CD4-positive, alpha-beta T cell treated with Interleukin-10 for 1 hour (primary cell): ENCODE data around the gene MMS22L.

ENCODE experiments used
- DNase-seq: peaks from one replicate; pipeline ENCODE4 v3.0.0-alpha.2; 2020

Gene MMS22L, protein sequence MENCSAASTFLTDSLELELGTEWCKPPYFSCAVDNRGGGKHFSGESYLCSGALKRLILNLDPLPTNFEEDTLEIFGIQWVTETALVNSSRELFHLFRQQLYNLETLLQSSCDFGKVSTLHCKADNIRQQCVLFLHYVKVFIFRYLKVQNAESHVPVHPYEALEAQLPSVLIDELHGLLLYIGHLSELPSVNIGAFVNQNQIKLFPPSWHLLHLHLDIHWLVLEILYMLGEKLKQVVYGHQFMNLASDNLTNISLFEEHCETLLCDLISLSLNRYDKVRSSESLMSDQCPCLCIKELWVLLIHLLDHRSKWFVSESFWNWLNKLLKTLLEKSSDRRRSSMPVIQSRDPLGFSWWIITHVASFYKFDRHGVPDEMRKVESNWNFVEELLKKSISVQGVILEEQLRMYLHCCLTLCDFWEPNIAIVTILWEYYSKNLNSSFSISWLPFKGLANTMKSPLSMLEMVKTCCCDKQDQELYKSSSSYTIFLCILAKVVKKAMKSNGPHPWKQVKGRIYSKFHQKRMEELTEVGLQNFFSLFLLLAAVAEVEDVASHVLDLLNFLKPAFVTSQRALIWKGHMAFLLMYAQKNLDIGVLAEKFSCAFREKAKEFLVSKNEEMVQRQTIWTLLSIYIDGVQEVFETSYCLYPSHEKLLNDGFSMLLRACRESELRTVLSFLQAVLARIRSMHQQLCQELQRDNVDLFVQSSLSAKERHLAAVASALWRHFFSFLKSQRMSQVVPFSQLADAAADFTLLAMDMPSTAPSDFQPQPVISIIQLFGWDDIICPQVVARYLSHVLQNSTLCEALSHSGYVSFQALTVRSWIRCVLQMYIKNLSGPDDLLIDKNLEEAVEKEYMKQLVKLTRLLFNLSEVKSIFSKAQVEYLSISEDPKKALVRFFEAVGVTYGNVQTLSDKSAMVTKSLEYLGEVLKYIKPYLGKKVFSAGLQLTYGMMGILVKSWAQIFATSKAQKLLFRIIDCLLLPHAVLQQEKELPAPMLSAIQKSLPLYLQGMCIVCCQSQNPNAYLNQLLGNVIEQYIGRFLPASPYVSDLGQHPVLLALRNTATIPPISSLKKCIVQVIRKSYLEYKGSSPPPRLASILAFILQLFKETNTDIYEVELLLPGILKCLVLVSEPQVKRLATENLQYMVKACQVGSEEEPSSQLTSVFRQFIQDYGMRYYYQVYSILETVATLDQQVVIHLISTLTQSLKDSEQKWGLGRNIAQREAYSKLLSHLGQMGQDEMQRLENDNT

DNA sequence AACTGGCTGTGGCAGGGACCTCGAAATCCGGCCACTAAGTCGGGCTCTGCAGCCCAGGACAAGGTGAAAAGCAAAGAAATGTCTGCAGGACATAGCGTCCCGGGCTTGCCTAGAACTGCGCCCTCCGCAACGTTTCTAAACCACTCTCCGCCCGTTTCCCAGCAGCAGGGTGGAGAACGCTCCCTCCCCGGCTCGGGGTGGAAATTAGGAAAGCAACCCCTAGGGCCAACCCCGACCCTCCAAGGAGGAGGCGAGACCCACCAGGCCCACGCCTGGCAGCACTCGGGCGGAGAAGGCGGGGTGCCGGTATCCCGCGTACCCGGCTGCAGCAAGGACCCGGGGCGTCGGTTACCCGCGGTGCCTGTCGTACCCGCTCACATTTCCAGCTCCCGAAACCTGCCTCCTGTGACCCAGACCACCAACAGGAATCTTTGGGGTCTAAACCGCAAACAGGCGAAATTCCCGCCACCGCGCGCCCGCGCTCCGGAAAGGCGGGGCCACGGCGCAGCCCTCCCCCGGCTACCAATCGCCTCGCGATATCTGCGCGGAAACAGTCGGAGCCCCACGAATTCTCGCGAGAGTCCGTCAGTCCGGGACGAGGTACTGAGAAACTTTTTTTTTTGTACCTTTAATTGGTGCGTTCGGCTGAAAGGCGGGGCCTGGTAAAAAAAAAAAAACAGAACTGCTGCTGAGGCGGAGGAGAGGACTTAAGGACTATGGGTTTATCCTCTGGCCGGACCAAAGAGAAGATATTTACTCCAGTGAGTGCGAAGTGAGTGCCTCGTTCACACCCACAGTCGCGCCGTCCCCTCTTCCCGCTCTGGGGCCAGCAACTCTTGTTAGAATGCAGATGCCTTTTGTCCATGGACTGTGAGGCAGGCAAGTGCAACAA is at the start of gene MMS22L:
Gene MMS22L (minus strand): TSS at position 491 of the 892 bp plus-strand sequence. CDS start 739 bp downstream, outside the sequence.
- DNase-seq, result peak; percentile 94

DNA sequence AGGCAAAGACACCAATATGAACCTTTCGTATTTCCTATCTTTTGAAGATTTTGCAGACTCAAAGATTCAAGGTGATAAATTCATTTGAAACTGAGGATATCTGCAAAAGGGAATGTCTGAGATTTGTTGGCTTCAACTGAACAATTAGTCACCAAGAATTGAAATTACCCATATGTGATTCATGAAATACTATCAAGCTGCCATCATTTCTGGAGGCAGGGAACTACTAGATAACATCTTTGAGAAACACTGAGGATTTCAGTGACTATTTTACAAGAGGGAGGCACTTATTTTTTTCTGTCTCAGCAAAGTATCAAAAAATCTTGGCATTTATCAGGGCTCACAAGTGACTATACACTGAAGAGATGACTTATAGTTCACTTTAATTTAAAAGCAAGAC is 39.8 kb upstream of the MMS22L start:
- DNase-seq, result no peak

DNA sequence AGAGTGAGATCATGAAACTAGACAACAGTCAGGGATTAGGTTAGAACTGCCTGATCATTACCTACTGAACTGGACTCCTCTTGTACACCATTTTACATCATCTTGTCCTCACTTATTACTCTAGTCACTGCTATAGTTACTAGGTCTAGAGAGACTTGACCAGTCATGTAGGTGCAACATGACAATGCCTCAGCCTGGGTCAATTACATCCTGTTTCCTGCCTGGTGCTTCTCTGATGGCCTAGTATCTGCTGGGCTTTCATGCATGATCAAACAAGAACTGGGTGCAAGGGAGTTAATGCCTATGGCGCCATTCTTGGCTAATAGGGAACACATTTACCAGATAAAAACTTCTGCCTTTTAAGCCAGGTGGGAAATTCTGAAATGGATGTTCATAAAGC is 39.2 kb upstream of the MMS22L start:
- no peak for DNase-seq

DNA sequence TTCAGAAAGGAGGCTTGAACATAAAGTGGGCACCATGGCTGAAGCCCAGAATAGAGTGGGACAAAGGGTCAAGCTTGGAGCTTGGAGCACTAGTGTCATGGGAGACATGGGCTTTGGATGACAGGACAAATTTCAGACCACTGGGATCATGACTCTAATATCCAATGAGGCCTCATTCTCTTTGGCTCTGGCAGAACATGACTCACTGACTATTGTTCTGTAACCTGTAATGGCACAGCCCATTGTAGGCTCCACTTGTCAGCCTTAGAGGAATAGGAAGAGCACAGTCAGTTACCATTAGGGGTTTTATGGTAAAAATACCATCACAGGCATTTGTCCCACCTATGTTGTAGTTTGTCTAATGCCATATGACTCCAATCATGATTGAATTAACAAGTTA is 34.0 kb upstream of the MMS22L start:
- no peak for DNase-seq

DNA sequence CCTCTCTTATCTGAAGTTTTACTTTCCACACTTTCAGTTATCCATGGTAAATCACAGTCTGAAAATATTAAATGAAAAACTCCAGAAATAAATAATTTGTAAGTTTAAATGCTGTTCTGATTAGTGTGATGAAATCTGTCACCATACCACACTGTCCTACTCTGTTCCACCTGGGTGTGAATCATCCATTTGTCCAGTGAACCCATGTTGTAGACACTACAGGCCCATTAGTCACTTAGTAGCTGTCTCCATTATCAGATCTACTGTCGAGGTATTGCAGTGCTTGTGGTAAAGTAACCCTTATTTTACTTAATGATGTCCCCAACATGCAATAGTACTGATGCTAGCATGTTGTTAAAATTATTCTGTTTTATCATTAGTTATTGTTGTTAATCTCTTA is 29.2 kb upstream of the MMS22L start:
- no peak for DNase-seq

DNA sequence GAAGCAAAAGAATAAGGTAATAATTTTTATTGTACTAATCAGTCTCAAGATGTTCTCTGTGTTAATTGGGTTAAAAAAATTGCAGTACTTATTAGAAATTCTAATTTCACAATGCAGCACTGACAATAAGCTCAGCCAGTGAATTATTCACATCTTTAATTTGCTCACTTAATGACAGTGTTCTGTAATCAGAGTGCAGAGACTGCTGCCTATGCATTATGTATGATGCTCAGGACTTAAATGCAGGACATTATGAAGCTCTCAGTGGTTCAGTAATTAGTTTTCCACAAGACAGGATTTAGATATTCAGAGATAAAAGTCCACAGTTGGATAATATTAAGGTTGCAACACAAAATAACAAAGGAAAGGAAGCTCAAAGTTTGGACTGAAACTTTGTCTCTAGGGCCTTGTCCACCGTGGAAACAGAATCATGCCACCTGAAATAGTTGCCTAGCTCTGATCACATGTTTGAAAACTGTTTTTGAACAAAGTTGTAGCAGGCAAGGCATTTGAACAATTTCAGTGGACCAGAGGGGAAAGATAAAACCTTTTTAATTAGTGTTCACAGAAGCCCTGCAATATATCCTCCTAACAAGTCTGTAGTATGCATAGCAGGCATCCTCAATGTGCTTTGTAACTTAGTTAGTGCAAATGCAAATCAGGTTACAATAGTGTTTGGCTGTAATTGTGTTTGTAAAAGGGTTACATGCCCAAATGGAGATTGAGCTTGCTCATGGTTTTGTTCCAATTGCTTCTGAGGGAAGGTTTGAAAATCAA is 23.7 kb upstream of the MMS22L start:
- no peak for DNase-seq

DNA sequence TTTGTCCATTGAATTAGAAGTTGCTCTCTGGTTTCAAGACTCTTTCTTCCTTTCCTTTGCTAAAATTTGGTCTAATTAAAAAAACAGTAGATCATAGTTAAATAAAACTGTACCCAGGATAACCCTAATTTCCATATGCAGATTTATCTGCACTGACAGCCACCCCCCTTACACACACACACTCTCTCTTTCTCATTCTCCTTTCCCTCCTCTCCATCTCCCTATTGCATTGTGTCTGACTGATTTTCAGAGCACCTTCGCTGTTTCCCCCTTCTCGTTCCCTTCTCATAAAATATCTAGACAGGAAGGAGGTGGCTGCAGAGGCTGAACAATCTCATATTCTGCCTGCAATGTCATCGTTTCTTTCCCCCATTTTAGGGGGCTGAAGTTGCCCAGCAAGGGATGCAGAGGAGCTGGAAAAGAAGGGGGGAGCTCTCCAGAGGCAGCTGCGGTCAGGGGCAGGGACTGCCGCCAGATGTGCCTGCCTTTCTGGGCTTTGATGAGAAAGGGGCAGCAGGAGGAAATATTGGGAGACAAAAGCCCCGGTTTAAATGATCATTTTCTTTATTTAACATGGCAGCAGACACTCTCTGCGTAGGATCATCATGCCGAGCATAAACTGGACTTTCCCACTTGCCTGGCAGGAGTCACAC is 22.5 kb upstream of the MMS22L start:
- DNase-seq, result no peak

DNA sequence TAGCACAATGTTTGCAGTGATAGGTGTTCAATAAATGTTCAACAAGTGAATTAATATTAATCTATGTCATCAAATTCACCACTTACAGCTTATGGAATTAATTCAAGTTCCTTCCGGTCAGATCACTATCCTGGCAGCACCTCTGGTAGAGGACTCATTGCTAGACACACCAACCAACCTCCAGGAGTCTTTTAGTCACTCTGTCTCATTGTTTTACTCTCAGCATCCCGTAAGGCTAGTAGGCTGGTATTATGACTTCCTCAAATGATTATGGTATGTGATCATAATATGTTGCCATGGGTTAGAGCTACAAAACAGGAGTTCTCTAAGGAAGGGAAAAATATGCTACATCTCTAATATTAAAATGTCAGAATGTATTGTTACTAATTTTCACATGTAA is 21.7 kb upstream of the MMS22L start:
- no peak for DNase-seq

DNA sequence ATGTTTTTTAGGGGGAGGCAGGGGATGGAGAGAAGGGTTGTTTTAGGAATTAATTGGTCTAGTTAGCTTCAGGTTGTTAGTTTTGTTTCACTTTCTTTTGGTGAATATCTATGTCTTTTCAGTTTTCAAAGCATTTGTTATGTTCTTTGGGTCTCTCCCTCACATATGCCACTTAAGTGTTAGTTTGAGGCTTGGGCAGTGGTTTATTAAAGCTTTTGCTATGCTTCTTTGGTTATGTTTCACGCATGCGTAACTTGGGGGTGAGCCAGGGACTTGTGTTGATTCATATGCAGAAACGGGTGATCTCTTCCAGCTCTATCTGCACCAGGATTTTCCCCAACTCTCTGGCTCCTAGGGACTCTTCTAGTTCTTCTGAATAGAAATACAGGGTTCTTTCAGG is 11.4 kb upstream of the MMS22L start:
- peak; percentile 3 for DNase-seq

DNA sequence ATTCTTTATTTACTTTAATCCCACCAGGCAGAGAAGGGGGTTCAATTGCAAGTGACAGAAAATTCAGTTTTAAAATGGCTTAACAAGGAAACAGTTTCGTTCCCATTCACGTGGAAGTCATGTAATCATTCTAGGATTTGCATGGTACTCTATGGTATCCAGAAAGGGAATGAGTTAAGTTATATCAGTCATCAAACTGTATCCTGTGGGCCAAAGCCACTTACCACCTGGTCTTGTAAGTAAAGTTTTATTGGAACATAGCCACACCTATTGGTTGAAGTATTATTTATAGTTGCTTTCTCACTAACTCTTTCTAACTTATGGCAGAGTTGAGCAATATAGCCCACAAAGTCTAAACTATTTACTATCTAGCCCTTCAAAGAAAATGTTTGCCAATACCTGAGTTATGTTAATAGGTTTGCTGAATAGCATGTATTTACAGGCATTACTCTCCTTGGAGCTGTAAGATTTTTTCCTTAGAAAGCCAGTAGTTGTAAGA is 10.2 kb upstream of the MMS22L start:
- DNase-seq, result no peak

DNA sequence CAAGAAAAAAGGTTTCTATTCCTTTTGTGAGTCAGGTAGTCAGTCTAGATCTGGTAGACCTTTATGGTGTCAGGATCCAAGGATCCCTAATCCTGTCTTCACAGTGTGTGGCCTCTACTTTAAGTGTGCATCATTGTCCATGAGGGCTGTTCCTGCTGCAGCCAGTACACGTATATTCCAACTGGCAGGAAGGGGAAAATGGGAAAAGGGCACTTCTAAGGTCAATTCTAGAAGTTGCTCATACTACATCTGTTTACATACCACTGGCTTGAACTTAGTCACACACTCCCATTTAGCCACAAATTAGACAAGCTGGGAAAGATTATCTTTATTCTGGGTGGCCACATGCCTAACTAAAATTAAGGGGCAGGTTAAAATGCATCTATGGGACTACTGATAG is 9.7 kb upstream of the MMS22L start:
- no peak for DNase-seq

DNA sequence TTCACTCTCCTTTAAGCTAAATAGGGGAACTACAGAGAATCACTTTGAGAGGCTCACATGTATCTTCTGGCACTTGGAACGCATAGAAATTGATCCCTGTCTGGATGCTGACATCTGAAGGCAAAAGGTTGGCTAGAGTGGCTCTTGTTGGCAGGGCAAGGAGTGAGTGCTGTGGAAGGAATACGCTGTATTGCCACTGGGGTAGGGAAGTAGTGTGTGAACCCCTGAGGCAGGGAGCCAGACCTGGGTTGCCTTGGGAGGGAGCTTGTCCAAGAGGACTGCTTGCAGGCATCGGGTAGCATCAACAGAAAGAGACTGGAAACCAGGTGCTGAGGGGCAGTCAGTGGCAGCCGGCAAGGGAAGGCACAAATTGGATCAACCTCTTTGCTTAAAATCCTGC is 8.9 kb upstream of the MMS22L start:
- no peak for DNase-seq

DNA sequence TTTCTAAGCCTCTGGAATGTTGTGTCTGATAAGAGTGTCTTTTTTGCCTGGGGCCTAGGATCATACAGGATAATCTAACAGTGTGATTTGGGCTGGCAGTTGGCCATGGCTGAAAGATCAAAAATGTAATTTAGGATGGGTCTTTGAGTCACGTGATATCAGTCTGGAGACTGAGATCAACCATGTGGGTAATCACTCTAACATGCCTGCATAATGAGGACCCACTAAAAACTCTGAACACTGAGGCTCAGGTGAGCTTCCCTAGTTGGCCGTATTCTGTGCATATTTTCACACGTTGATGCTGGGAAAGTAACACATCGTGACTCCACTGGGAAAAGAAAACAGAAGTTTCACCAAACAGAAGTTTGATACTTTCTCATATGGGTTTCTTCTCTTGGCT is 6.3 kb upstream of the MMS22L start:
- DNase-seq, result no peak

DNA sequence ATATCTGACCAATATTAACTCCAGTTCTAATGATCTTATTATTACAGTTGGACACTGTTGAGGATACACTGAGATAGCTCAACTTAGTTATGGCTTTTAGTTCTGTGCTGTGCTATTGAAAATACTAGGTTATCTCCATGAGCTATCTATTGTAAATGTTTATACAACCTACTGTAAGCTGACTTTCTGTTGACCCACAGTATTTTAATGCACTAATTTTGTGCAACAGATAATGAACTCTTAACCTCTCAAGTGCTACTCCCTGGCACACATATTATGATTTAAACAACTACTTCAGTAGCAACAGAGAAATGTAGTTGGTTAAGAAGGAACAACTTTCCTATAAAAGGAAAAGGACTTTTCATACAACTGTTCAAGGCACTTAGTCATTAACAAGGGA is 5.2 kb upstream of the MMS22L start:
- no peak for DNase-seq

DNA sequence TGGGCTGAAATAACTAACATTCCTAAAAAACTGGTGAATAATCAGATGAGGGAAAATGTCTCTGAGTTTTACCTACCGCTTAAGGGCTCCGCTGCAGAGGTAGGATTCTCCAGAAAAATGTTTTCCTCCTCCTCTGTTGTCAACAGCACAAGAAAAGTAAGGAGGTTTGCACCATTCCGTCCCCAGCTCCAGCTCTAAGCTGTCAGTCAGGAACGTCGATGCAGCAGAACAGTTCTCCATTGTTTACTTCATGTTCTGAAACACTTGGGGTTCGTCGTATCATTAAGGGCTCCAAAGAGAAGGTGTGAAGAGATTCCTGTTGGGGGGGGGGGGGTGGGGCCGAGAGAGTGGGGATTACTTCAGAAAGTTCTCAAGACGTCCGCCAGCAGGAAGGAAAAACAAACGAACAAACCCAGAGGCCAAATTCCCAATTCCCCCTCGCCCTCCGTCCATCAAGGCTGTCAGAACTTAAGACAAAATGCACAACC is 734 bp downstream of the MMS22L start:
- no peak for DNase-seq

DNA sequence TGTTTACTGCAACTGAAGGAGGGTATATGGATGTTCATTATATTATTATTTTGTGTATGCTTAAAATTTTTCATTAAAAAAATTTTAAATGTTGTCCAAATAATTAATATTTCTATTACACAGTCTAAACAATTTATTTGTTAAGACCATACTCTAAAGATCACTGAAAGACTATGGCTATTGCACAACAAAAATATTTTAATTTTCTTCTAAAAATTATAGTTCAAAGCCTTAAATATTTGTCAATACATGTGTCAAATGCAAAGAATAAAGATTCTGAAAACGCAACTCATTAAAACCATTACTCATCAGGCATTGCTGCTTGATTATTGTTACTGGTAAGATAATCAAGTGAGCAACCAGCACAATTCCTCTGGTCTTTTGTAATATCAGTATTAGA is 2.2 kb downstream of the MMS22L start:
- no peak for DNase-seq

DNA sequence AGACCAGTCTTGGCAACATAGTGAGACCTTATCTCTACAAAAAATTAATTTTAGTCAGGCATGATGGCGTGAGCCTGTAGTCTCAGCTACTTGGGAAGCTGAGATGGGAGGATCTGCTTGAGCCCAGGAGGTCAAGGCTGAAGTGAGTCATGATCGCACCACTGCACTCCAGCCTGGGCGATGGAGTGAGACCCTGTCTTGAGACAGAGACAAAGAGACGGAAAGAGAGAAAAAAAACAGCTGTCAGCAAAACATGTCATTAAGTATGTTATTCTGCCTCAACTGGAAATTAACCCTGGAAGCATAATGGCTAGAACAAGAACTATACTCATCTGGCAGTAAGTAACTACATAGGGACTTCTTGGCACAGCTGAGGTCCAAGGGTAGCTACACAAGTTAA is 7.2 kb downstream of the MMS22L start:
- DNase-seq, result no peak

DNA sequence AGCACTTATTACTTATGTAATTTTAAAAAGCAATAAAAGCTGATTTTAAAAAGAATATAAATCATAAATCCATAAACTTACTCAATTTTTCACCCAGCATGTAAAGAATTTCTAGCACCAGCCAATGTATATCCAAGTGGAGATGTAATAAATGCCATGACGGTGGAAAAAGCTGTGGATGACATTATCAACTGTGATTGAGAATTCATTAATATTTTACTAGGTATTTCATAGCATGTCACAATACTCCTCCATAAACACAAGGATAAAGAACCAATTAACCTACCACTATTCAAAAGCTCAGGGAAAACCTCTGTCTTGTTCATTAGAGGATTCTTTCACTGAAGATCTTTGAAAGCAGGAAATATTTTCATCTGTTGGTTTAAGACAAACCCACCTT is 13.2 kb downstream of the MMS22L start:
- DNase-seq, result no peak

DNA sequence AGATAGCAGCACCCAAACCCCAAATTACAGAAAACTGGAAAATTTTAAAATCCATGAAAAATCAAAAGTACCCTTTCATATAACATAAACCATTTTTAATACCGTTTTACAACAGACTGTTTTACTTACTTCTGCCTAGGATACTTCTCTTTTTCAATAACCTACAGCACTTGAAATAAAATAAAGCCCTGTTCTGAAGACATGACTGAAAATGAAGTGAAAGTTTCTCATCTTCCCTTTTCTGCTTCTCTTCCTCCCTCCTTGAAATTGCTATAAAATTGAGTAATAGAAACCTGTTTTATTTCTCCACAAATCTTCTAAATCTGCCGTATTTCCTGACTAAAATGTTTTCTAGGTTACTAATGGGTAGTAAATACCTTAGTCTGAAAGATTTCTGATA is 20.3 kb downstream of the MMS22L start:
- no peak for DNase-seq

DNA sequence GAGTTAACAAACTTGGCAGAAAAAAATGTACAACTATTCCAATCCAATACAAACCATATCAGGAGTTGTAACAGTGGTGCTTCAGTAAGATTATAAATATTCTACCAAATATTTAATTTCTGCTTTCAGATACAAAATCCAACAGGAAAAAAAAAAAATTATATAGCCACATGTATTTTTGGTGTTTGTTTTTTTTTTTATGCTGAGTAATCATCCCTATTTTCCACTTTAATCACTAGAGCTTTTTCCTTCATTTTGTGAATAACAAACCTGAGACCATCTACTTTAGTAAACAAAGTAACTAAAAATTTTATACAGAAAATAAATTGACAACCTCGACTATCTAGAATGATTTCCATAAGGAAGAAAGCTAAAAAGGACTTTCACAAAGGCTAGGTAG is 36.2 kb downstream of the MMS22L start:
- DNase-seq, result no peak

DNA sequence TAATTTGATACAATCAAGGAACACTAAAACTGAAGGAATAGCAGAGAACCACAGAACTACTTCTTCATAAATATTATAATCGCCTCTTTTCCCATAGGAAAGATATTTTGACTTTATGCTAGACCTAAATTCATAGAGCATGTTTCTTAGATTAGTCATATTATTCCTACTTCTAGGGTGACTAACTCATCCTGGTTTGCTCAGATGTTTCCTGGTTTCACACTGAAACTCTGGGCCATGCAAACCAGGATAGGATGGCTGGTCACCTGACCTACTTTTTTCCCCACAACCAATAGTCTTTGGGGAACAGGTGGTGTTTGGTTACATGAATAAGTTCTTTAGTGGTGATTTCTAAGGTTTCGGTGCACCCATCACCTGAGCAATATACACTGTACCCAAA is 42.8 kb downstream of the MMS22L start:
- no peak for DNase-seq
